Stomach (tissue), 9 donors: ENCODE results near the gene SLC25A13. TPM values are rescaled to one million over a fixed set of nuclear protein-coding genes. Genes with fewer than 3 reads are reported as not detected.

ENCODE experiments used
- DNase-seq, 2 donors: peaks; one replicate each; pipeline versions ENCODE4 v3.0.0 to v3.0.0-alpha.2; 2013 to 2019
- H3K27ac ChIP-seq, 5 donors: fragments of 200-600 bp in 4 of 5; sonication (generic) in 4 of 5; one replicate each; pipeline ENCODE4 v1.5.1; 2013 to 2019; ENCODE audit warnings: mild to moderate bottlenecking in 1 of 5, moderate library complexity in 1 of 5
- H3K27me3 ChIP-seq, 3 donors: fragments of 200-600 bp; sonication (generic); one replicate each; pipeline ENCODE4 v1.5.1; 2017 to 2019; ENCODE audit warnings: mixed run types in 1 of 3
- H3K36me3 ChIP-seq, 4 donors: fragments of 200-600 bp; sonication (generic); 1 replicate in 3 of 4; 2 replicates in 1 of 4; pipeline ENCODE4 v1.5.1; 2016 to 2019
- H3K4me1 ChIP-seq, 4 donors: fragments of 200-600 bp; sonication (generic); one replicate each; pipeline ENCODE4 v1.5.1; 2016 to 2019
- H3K4me3 ChIP-seq, 4 donors: fragments of 200-600 bp; sonication (generic) in 3 of 4; one replicate each; pipeline ENCODE4 v1.5.1; 2016 to 2019; ENCODE audit warnings: mild to moderate bottlenecking in 1 of 4
- H3K9me3 ChIP-seq, 4 donors: fragments of 200-600 bp; sonication (generic); one replicate each; pipeline ENCODE4 v1.5.1; 2016 to 2019
- CTCF ChIP-seq, 7 experiments: fragments of 450-650 bp in 4 of 7; fragments of 200-600 bp in 3 of 7; sonication (generic) in 3 of 7; IDR thresholded peaks; one replicate each; pipeline ENCODE4 v1.5.1; 2016 to 2019; ENCODE audit warnings: antibody characterized with exemption in 7 of 7, control low read depth in 2 of 7, mild to moderate bottlenecking in 1 of 7
- EP300 ChIP-seq: sonication (generic); formaldehyde crosslinking; IDR thresholded peaks from one replicate; pipeline ENCODE4 v1.6.1; 2017; ENCODE audit warnings: antibody characterized with exemption
- POLR2A ChIP-seq, 4 donors: fragments of 450-650 bp; IDR thresholded peaks; one replicate each; pipeline ENCODE4 v1.6.1; 2016; ENCODE audit warnings: antibody characterized with exemption in 4 of 4, control low read depth in 2 of 4, mild to moderate bottlenecking in 1 of 4, moderate library complexity in 1 of 4
- POLR2AphosphoS5 ChIP-seq, 3 donors: sonication (generic); formaldehyde crosslinking; IDR thresholded peaks; one replicate each; pipeline ENCODE4 v1.6.1; 2016; ENCODE audit warnings: antibody characterized with exemption in 3 of 3
- WGBS, 5 donors: extraction: QIAGEN DNeasy Blood & Tissue Kit in 3 of 5; methylation state at CpG; one replicate each; pipeline versions ENCODE4 v1.1.5 to v1.1.7; 2013 to 2018; 5-methylcytosine and 5-hydroxymethylcytosine counted together
- intact Hi-C: fragments of 100-400 bp; cut with DNase I; formaldehyde crosslinking; loops from one replicate; pipeline ENCODE4 v1.15.1; 2023; ENCODE audit warnings: low total_unique reads
- polyA plus RNA-seq, 3 donors: library from polyadenylated mRNA; stranded (reverse); fragments of 200-250 nt; gene quantifications; one replicate each; pipeline ENCODE4 v1.2.3, GENCODE V29; 2013
- total RNA-seq, 5 donors: library from RNA; depleted of rRNA; stranded (reverse); fragments of >200 nt; gene quantifications; one replicate each; pipeline versions ENCODE4 v1.1.0 to v1.2.3, GENCODE V29; 2014 to 2016
- donor health status: healthy with polysubstance abuse.
- donor health status: Bipolar disorder and iron deficiency.
- donor health status: healthy.

SLC25A13 gene
- total and polyA plus RNA-seq, 8 donors, result 4.1 to 72.0 (median 12.0) TPM

DNA sequence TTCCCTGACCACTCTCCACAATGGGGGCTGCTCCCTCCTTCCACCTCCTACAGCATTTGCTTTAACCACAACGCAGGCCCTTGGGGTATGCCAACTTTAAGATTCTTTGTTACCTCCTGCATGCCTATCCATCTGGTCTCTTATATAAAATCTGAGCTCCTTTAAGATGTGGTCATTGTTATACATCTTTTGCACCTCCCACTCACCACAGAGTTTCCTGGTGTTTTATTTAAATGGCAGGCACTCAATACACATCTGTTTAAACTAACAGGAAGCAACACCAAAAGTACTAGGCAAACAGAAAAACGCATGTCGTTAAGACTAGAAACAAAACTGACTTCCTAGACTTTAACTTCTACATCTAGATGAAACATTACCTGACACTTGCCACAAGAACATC, 36.3 kb downstream of the SLC25A13 start:
- Histone ChIP-seq H3K4me1 (peaks cover 0 to 45% (median 9%) of the 10 kb centered on the region in 4 donors), H3K27me3 (no peaks in the 10 kb centered on the region), H3K27ac (no peak overlapping the region), H3K9me3 (no peaks in the 10 kb centered on the region), H3K4me3 (no peak overlapping the region), H3K36me3 (no peaks in the 10 kb centered on the region)
- intact Hi-C loops, result no loop called here
- TF ChIP-seq EP300 (no peak), POLR2A (IDR thresholded peaks at IDR 0.05) (no peak), CTCF (IDR thresholded peaks at IDR 0.05) (no peak), POLR2AphosphoS5 (IDR thresholded peaks at IDR 0.05) (no peak)
- 40 to 55% (median 45%) methylated on average over 3 of the region's 3 CpGs for WGBS, 5 donors
- peak in 1 of 2 donors; percentile 52 for DNase-seq

DNA sequence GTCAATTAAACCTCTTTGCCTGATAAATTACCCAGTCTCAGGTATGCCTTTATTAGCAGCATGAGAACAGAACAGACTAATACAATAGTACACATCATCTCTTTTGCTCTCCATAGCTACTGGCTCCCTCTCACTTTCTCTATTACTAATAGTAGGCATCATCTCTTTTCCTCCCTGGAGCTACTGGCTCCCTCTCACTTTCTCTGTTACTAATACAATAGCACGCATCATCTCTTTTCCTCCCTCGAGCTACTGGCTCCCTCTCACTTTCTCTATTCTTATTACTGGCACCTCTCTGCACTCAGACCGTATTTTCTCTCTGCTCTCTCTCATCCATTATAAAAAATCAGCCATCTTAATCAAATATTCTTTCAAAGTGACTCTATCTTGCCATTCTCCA, 37.1 kb downstream of the SLC25A13 start:
- Histone ChIP-seq H3K27ac (no peak overlapping the region), H3K36me3 (no peaks in the 10 kb centered on the region), H3K4me1 (peaks cover 0 to 45% (median 9%) of the 10 kb centered on the region in 4 donors), H3K27me3 (no peaks in the 10 kb centered on the region), H3K9me3 (no peaks in the 10 kb centered on the region), H3K4me3 (no peak overlapping the region)
- DNase-seq, result no peak
- no peak for TF ChIP-seq CTCF (IDR thresholded peaks at IDR 0.05)
- no peak for TF ChIP-seq POLR2A (IDR thresholded peaks at IDR 0.05)
- intact Hi-C loops, result no loop called here
- WGBS, 5 donors, result 85 to 95% (median 89%) methylated on average over 3 of the region's 3 CpGs

GRCh38 chr7:96284240-96284639, 37.7 kb downstream of the SLC25A13 start:
- DNase-seq, result no peak
- Histone ChIP-seq H3K4me1 (peaks cover 0 to 45% (median 9%) of the 10 kb centered on the region in 4 donors), H3K36me3 (no peaks in the 10 kb centered on the region), H3K9me3 (no peaks in the 10 kb centered on the region), H3K4me3 (no peak overlapping the region), H3K27me3 (no peaks in the 10 kb centered on the region), H3K27ac (no peak overlapping the region)
- intact Hi-C loops, result no loop called here
- WGBS, 5 donors, result 96 to 99% (median 97%) methylated on average over 2 of the region's 2 CpGs
- TF ChIP-seq POLR2AphosphoS5 (IDR thresholded peaks at IDR 0.05) (no peak), POLR2A (IDR thresholded peaks at IDR 0.05) (no peak), EP300 (no peak), CTCF (IDR thresholded peaks at IDR 0.05) (no peak)

GRCh38 chr7:96282835-96283234, 39.1 kb downstream of the SLC25A13 start:
- H3K27ac ChIP-seq, result no peak overlapping the region
- no peak for TF ChIP-seq CTCF (IDR thresholded peaks at IDR 0.05)
- TF ChIP-seq EP300, result no peak
- no peak for TF ChIP-seq POLR2A (IDR thresholded peaks at IDR 0.05)
- no peak for TF ChIP-seq POLR2AphosphoS5 (IDR thresholded peaks at IDR 0.05)
- WGBS, 5 donors, result 27 to 70% (median 47%) methylated on average over 1 of the region's 1 CpG
- no peak overlapping the region for H3K4me3 ChIP-seq
- H3K9me3 ChIP-seq, result no peaks in the 10 kb centered on the region
- H3K27me3 ChIP-seq, result no peaks in the 10 kb centered on the region
- intact Hi-C loops, result no loop called here
- H3K4me1 ChIP-seq, result peaks cover 0 to 45% (median 9%) of the 10 kb centered on the region in 4 donors
- DNase-seq, result no peak
- H3K36me3 ChIP-seq, result no peaks in the 10 kb centered on the region
